CD1c-positive myeloid dendritic cell (primary cell): Measurements from ENCODE around the gene TRPC4.
"Not testable (repeated sequence)": the region's sequence is repeated elsewhere in the genome, so short reads cannot be mapped to it uniquely, and the experiment has no call there.

ENCODE experiments used
- DNase-seq: peaks from one replicate; pipeline ENCODE4 v3.0.0-alpha.2; 2016; ENCODE audit errors: extremely low spot score

Gene TRPC4

GRCh38 chr13:37833411-37833810, 36.2 kb downstream of the TRPC4 start:
- no peak for DNase-seq

GRCh38 chr13:37816276-37816675, 53.3 kb downstream of the TRPC4 start:
- DNase-seq = no peak

GRCh38 chr13:37811441-37811840, 58.1 kb downstream of the TRPC4 start:
- no peak for DNase-seq

- DNase-seq = no peak
These were observed 62.9 kb downstream of the TRPC4 start for GRCh38 chr13:37806666-37807065.

- DNase-seq = no peak
These were observed 71.9 kb downstream of the TRPC4 start for GRCh38 chr13:37797631-37798030.

GRCh38 chr13:37796795-37797194, 72.8 kb downstream of the TRPC4 start:
- not testable (repeated sequence) for DNase-seq

- DNase-seq = no peak
These were observed 74.2 kb downstream of the TRPC4 start for GRCh38 chr13:37795326-37795725.

- DNase-seq = no peak
These were observed 77.9 kb downstream of the TRPC4 start for GRCh38 chr13:37791699-37792098.

GRCh38 chr13:37788346-37788745, 81.2 kb downstream of the TRPC4 start:
- DNase-seq = no peak

GRCh38 chr13:37777676-37778075, 91.9 kb downstream of the TRPC4 start:
- DNase-seq = no peak

GRCh38 chr13:37775871-37776270, 93.7 kb downstream of the TRPC4 start:
- no peak for DNase-seq

- DNase-seq = no peak
These were observed 96.9 kb downstream of the TRPC4 start for GRCh38 chr13:37772644-37773043.

GRCh38 chr13:37769545-37769944, 100.0 kb downstream of the TRPC4 start:
- DNase-seq = no peak

GRCh38 chr13:37769078-37769477, 100.5 kb downstream of the TRPC4 start:
- no peak for DNase-seq

GRCh38 chr13:37766502-37766901, 103.1 kb downstream of the TRPC4 start:
- no peak for DNase-seq

GRCh38 chr13:37755349-37755748, 114.2 kb downstream of the TRPC4 start:
- DNase-seq = no peak

- no peak for DNase-seq
These were observed 115.8 kb downstream of the TRPC4 start for GRCh38 chr13:37753776-37754175.

GRCh38 chr13:37752146-37752545, 117.4 kb downstream of the TRPC4 start:
- DNase-seq = no peak

GRCh38 chr13:37751025-37751424, 118.5 kb downstream of the TRPC4 start:
- DNase-seq = no peak

GRCh38 chr13:37748913-37749312, 120.7 kb downstream of the TRPC4 start:
- DNase-seq = no peak

GRCh38 chr13:37747071-37747612, 122.4 kb downstream of the TRPC4 start:
- DNase-seq = no peak

GRCh38 chr13:37741536-37741935, 128.0 kb downstream of the TRPC4 start:
- DNase-seq = no peak

GRCh38 chr13:37736045-37736444, 133.5 kb downstream of the TRPC4 start:
- no peak for DNase-seq

GRCh38 chr13:37735293-37735692, 134.3 kb downstream of the TRPC4 start:
- DNase-seq = no peak
